ENCODE data around the gene GBP7.

The GBP7 gene

GRCh38 chr1:89203166-89203565 lies 27.4 kb upstream of the GBP7 start:
- no peak for TF ChIP-seq CTCF (IDR thresholded peaks at IDR 0.05; ENCODE audit: extremely low read depth, insufficient read depth, missing control alignments)
- in situ Hi-C loops (cut with MboI; ENCODE audit: low pct_unique_long_range_greater_than_20kb, low sequenced_read_pairs, unreplicated experiment) = no loop called here
- DNase-seq (ENCODE audit: low spot score) = no peak

DNA sequence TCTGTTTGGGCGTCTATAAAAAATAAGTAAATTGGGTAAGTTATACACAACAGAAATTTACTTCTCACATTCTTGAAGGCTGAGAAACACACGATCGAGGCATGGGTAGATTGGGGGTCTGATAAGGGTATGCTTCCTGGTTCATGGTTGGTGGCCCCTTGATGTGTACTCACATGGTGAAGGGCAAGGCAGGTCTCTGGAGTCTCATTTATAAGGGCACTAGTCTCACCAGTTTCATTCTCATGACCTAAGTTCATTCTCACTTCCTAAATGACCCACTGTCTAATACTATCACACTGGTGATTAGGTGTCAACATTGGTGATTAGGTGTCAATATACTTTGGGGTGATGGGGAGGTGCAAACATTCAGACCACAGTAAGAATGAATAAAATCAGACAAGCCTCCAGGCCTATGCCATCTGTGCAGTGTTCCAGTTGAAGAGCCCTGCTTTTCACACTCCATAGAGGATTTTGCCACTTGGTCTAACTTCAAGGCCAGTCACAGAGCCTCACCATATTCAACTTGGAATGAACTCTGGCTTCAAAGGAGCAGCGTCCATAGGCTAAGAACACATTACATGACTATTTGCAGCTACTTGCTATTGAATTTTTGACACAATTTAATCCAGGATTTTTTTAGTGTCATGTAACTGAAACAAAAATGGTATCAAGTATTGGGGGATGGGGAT lies 25.4 kb upstream of the GBP7 start:
- no peak for TF ChIP-seq CTCF (IDR thresholded peaks at IDR 0.05; ENCODE audit: extremely low read depth, insufficient read depth, missing control alignments)
- no peak for DNase-seq (ENCODE audit: low spot score)
- in situ Hi-C loops (cut with MboI; ENCODE audit: low pct_unique_long_range_greater_than_20kb, low sequenced_read_pairs, unreplicated experiment) = no loop called here

DNA sequence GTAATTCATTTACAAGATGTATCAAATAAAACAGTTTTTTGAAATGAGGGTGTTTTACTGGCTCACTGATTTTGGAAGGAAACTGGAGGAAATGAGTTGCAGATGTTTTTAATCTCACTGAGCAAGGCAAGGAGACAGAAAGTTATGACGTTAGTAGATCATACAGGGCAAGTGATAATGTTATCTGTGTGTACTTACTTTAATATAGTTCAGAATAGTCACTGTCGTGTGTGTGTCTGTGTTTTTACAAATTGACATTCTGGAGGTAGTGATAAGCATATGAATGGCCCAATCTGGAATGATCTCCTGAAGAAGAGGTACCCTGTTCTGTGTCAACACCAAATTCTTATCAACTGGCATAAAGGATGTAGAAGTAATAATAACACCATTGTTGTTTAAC lies 24.9 kb upstream of the GBP7 start:
- TF ChIP-seq CTCF (IDR thresholded peaks at IDR 0.05; ENCODE audit: extremely low read depth, insufficient read depth, missing control alignments) = no peak
- in situ Hi-C loops (cut with MboI; ENCODE audit: low pct_unique_long_range_greater_than_20kb, low sequenced_read_pairs, unreplicated experiment) = no loop called here
- DNase-seq (ENCODE audit: low spot score) = no peak

- in situ Hi-C loops (cut with MboI; ENCODE audit: low pct_unique_long_range_greater_than_20kb, low sequenced_read_pairs, unreplicated experiment) = no loop called here
- DNase-seq (ENCODE audit: low spot score) = peak; percentile 24
- TF ChIP-seq CTCF (IDR thresholded peaks at IDR 0.05; ENCODE audit: extremely low read depth, insufficient read depth, missing control alignments) = no peak
Measured at GRCh38 chr1:89199525-89200031, 23.8 kb upstream of the GBP7 start.

DNA sequence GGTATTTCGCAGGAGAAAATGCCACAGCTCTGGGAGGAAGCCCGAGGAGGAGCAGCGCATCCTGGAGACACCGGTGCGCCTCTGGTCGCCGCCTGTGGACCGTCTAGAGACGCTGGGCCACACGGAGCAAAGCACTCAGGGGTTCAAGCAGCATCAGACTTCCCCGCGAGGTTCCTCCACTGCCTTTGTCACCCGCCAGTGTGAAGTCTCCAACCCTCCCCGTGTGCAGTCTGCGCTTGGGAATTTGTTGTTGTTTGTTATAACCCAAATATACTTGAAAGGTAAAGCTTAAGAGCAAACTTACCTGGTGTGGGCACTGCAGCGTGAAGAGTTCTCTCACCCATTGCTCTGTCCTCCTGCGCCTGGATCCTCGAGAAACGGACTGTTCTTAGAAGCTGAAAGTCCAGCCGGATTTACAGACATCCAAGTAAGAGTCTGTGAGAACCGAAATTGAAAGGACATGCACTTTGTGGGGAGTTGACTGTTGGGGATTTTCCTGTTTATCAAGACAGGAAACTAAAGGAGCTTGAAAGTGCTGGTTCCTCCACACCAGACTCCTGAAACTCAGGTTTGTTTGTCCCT lies 22.8 kb upstream of the GBP7 start, which contains the start of gene GBP4:
TSS of gene GBP4 (minus strand) at position 452 of the 582 bp plus-strand sequence. CDS start at position 344, 108 bp downstream.
- no peak for TF ChIP-seq CTCF (IDR thresholded peaks at IDR 0.05; ENCODE audit: extremely low read depth, insufficient read depth, missing control alignments)
- in situ Hi-C loops (cut with MboI; ENCODE audit: low pct_unique_long_range_greater_than_20kb, low sequenced_read_pairs, unreplicated experiment) = no loop called here
- peak; percentile 45 for DNase-seq (ENCODE audit: low spot score)

DNA sequence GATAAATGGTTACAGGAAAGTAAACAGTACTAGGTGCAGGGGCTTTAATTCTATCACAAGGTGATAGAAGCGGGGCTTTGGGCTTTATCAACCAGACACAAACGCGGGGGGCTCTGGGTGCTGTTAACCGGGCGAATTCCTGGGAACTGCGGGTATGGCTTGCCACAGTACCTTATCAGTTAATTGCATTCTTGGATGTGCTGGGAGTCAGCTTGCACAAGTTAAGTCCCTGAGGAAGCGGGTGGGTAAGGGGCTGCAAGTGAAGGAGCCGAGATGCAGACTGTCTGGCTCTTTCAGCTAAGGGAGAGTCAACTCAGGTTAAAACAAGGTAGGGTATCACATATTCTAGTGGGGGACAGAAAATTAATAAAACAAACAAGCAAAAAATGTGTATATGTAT lies 22.3 kb upstream of the GBP7 start:
- no peak for TF ChIP-seq CTCF (IDR thresholded peaks at IDR 0.05; ENCODE audit: extremely low read depth, insufficient read depth, missing control alignments)
- no peak for DNase-seq (ENCODE audit: low spot score)
- in situ Hi-C loops (cut with MboI; ENCODE audit: low pct_unique_long_range_greater_than_20kb, low sequenced_read_pairs, unreplicated experiment) = no loop called here

Measured in GM13977 (cell line).